GM13977 (cell line): ENCODE results near the gene TPST2.

ENCODE experiments used
- DNase-seq: peaks from one replicate; pipeline ENCODE4 v3.0.0; 2012; ENCODE audit warnings: low spot score
- CTCF ChIP-seq: IDR thresholded peaks from 2 replicates; pipeline ENCODE4 v1.5.1; 2012; ENCODE audit warnings: mild to moderate bottlenecking, control low read depth; ENCODE audit not compliant: insufficient read depth; ENCODE audit errors: extremely low read depth, missing control alignments
- in situ Hi-C: fragments of 300-500 bp; cut with MboI; formaldehyde crosslinking; loops from one replicate; pipeline ENCODE4 v1.12.0; 2022; ENCODE audit warnings: low sequenced_read_pairs, low pct_unique_long_range_greater_than_20kb, mixed read lengths, inconsistent platforms; ENCODE audit not compliant: unreplicated experiment

TPST2 gene

GRCh38 chr22:26553056-26553752 lies 36.7 kb downstream of the TPST2 start:
- in situ Hi-C loops: no loop called here
- no peak for DNase-seq
- TF ChIP-seq CTCF: no peak

- in situ Hi-C loops: no loop called here
- no peak for TF ChIP-seq CTCF
Measured at GRCh38 chr22:26552466-26552865, 37.5 kb downstream of the TPST2 start.

GRCh38 chr22:26551568-26551967 lies 38.4 kb downstream of the TPST2 start:
- no peak for TF ChIP-seq CTCF
- in situ Hi-C loops: no loop called here
- DNase-seq: no peak

More at GRCh38 chr22:26552466-26552865, 37.5 kb downstream of the TPST2 start:
- DNase-seq: no peak

DNA sequence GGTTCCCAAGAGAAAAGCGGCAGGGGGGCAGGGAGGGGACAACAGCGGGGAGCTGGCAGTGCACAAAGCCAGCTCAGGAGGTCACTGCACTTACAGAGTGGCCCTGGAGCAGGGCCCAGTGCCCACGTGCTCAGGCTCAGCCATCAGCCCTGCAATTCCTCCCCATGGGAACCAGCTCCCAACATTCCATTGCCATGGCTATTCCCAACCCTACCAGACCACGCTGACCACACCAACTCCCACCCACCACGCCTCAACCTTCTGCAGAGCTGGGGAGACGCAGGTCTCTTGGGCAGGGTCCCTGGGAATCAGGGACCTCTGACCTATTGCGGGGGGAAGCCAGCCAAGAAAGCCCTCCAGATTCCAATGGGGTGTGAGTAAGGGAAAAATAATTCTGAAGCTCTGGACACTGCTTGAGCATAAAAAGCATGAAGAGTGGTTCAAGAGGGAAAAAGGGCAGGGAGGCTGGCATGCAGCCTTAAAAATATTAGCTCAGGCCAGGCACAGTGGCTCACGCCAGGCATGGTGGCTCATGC lies 39.4 kb downstream of the TPST2 start:
- DNase-seq: no peak
- no peak for TF ChIP-seq CTCF
- in situ Hi-C loops: no loop called here

- no peak for TF ChIP-seq CTCF
- DNase-seq: no peak
- in situ Hi-C loops: no loop called here
Measured at GRCh38 chr22:26549902-26550497, 39.9 kb downstream of the TPST2 start.

GRCh38 chr22:26548984-26549383 lies 40.9 kb downstream of the TPST2 start:
- TF ChIP-seq CTCF: no peak
- no peak for DNase-seq
- in situ Hi-C loops: no loop called here
